Loucy (cell line): ENCODE results near the gene TMEM132A.

Experiments
- CTCF ChIP-seq: fragments of 200-600 bp; sonication (generic); conservative IDR thresholded peaks from 2 replicates; pipeline ENCODE4 v1.5.1; 2014; ENCODE audit warnings: mild to moderate bottlenecking, antibody characterized with exemption, low read length
- EZH2phosphoT487 ChIP-seq: fragments of 200-600 bp; IDR thresholded peaks from 2 replicates; pipeline ENCODE4 v1.6.1; 2018; ENCODE audit warnings: antibody characterized with exemption, mild to moderate bottlenecking, moderate library complexity, borderline replicate concordance

GRCh38 chr11:60923326-60923725, 934 bp upstream of the TMEM132A start:
- TF ChIP-seq CTCF (no peak), EZH2phosphoT487 (no peak)
